Adipocyte (in vitro differentiated cells): Measurements from ENCODE around the gene NUAK2.
A peak's percentile ranks its signal among the peaks of the same experiment; 100 is the strongest.

Experiments
- DNase-seq: peaks from one replicate; pipeline ENCODE4 v3.0.0-alpha.2; 2015; ENCODE audit warnings: low read depth
- H3K27me3 ChIP-seq: replicated peaks from 2 replicates; pipeline ENCODE4 v1.7.0; 2013; ENCODE audit warnings: mild to moderate bottlenecking, low read length, moderate library complexity; ENCODE audit not compliant: control insufficient read depth, insufficient read depth
- H3K36me3 ChIP-seq: 2 replicates; pipeline ENCODE4 v1.7.0; 2013; ENCODE audit warnings: low read length, mild to moderate bottlenecking, moderate library complexity; ENCODE audit not compliant: control insufficient read depth, insufficient read depth, severe bottlenecking
- H3K4me1 ChIP-seq: 2 replicates; pipeline ENCODE4 v1.7.0; 2013; ENCODE audit warnings: mild to moderate bottlenecking, low read length, moderate library complexity; ENCODE audit not compliant: control insufficient read depth, insufficient read depth
- H3K4me3 ChIP-seq: 2 replicates; pipeline ENCODE4 v1.7.0; 2013; ENCODE audit warnings: mild to moderate bottlenecking, low read length, moderate library complexity
- H3K9ac ChIP-seq: 2 replicates; pipeline ENCODE4 v1.7.0; 2013; ENCODE audit warnings: mild to moderate bottlenecking, low read length, moderate library complexity
- H3K9me3 ChIP-seq: 2 replicates; pipeline ENCODE4 v1.7.0; 2013; ENCODE audit warnings: mild to moderate bottlenecking, low read length, moderate library complexity; ENCODE audit not compliant: control insufficient read depth

The NUAK2 gene

GRCh38 chr1:205275916-205276688 lies 45.4 kb downstream of the NUAK2 start:
- no peaks in the 10 kb centered on the region for H3K9me3 ChIP-seq
- H3K4me3 ChIP-seq, result no peak overlapping the region
- H3K4me1 ChIP-seq, result peaks cover 8% of the 10 kb centered on the region
- no peak overlapping the region for H3K9ac ChIP-seq
- no peaks in the 10 kb centered on the region for H3K27me3 ChIP-seq
- no peaks in the 10 kb centered on the region for H3K36me3 ChIP-seq
- no peak for DNase-seq

- H3K9ac ChIP-seq, result no peak overlapping the region
- H3K36me3 ChIP-seq, result no peaks in the 10 kb centered on the region
- no peaks in the 10 kb centered on the region for H3K9me3 ChIP-seq
- DNase-seq, result no peak
- peaks cover 16% of the 10 kb centered on the region for H3K4me1 ChIP-seq
- H3K27me3 ChIP-seq, result no peaks in the 10 kb centered on the region
- no peak overlapping the region for H3K4me3 ChIP-seq
Observed at GRCh38 chr1:205275133-205275532, 46.4 kb downstream of the NUAK2 start.

- Histone ChIP-seq H3K9me3 (no peaks in the 10 kb centered on the region), H3K4me3 (no peak overlapping the region), H3K36me3 (no peaks in the 10 kb centered on the region), H3K4me1 (peaks cover 16% of the 10 kb centered on the region), H3K27me3 (no peaks in the 10 kb centered on the region), H3K9ac (no peak overlapping the region)
- no peak for DNase-seq
Observed at GRCh38 chr1:205274041-205274691, 47.4 kb downstream of the NUAK2 start.

- Histone ChIP-seq H3K9ac (no peak overlapping the region), H3K36me3 (no peaks in the 10 kb centered on the region), H3K4me1 (peaks cover 16% of the 10 kb centered on the region), H3K27me3 (no peaks in the 10 kb centered on the region), H3K9me3 (no peaks in the 10 kb centered on the region), H3K4me3 (no peak overlapping the region)
- peak; percentile 90 for DNase-seq
Observed at GRCh38 chr1:205273551-205273982, 48.0 kb downstream of the NUAK2 start.

GRCh38 chr1:205272536-205272935 lies 49.0 kb downstream of the NUAK2 start:
- Histone ChIP-seq H3K4me3 (no peak overlapping the region), H3K9ac (no peak overlapping the region), H3K4me1 (peaks cover 21% of the 10 kb centered on the region), H3K9me3 (no peaks in the 10 kb centered on the region), H3K36me3 (no peaks in the 10 kb centered on the region), H3K27me3 (no peaks in the 10 kb centered on the region)
- DNase-seq, result no peak

GRCh38 chr1:205271745-205272144 lies 49.8 kb downstream of the NUAK2 start:
- H3K27me3 ChIP-seq, result no peaks in the 10 kb centered on the region
- H3K9ac ChIP-seq, result no peak overlapping the region
- no peak overlapping the region for H3K4me3 ChIP-seq
- DNase-seq, result no peak
- H3K4me1 ChIP-seq, result peaks cover 29% of the 10 kb centered on the region
- H3K36me3 ChIP-seq, result no peaks in the 10 kb centered on the region
- no peaks in the 10 kb centered on the region for H3K9me3 ChIP-seq

- no peaks in the 10 kb centered on the region for H3K27me3 ChIP-seq
- no peak overlapping the region for H3K9ac ChIP-seq
- DNase-seq, result no peak
Observed at GRCh38 chr1:205271277-205271676, 50.3 kb downstream of the NUAK2 start.

GRCh38 chr1:205270764-205271163 lies 50.8 kb downstream of the NUAK2 start:
- H3K4me3 ChIP-seq, result no peak overlapping the region
- H3K9me3 ChIP-seq, result no peaks in the 10 kb centered on the region
- H3K27me3 ChIP-seq, result no peaks in the 10 kb centered on the region
- no peak overlapping the region for H3K9ac ChIP-seq
- H3K36me3 ChIP-seq, result no peaks in the 10 kb centered on the region
- DNase-seq, result peak; percentile 53
- peaks cover 34% of the 10 kb centered on the region for H3K4me1 ChIP-seq

More at GRCh38 chr1:205271277-205271676, 50.3 kb downstream of the NUAK2 start:
- Histone ChIP-seq H3K4me1 (peaks cover 34% of the 10 kb centered on the region), H3K36me3 (no peaks in the 10 kb centered on the region), H3K9me3 (no peaks in the 10 kb centered on the region), H3K4me3 (no peak overlapping the region)

- Histone ChIP-seq H3K4me3 (no peak overlapping the region), H3K36me3 (no peaks in the 10 kb centered on the region), H3K9ac (no peak overlapping the region), H3K9me3 (no peaks in the 10 kb centered on the region), H3K27me3 (no peaks in the 10 kb centered on the region), H3K4me1 (peaks cover 34% of the 10 kb centered on the region)
- no peak for DNase-seq
Observed at GRCh38 chr1:205270271-205270670, 51.3 kb downstream of the NUAK2 start.

GRCh38 chr1:205269711-205270110 lies 51.8 kb downstream of the NUAK2 start:
- Histone ChIP-seq H3K9me3 (no peaks in the 10 kb centered on the region), H3K9ac (no peak overlapping the region), H3K4me1 (peaks cover 34% of the 10 kb centered on the region), H3K27me3 (no peaks in the 10 kb centered on the region), H3K36me3 (no peaks in the 10 kb centered on the region), H3K4me3 (no peak overlapping the region)
- DNase-seq, result no peak

GRCh38 chr1:205268846-205269680 lies 52.5 kb downstream of the NUAK2 start:
- no peak for DNase-seq
- no peaks in the 10 kb centered on the region for H3K9me3 ChIP-seq
- H3K9ac ChIP-seq, result no peak overlapping the region
- no peak overlapping the region for H3K4me3 ChIP-seq
- H3K27me3 ChIP-seq, result no peaks in the 10 kb centered on the region
- H3K36me3 ChIP-seq, result no peaks in the 10 kb centered on the region
- H3K4me1 ChIP-seq, result peaks cover 34% of the 10 kb centered on the region
